Measurements from ENCODE around the gene RHBDL2.

GRCh38 chr1:38962560-38962959 lies 20.9 kb upstream of the RHBDL2 start:
- TF ChIP-seq CTCF (IDR thresholded peaks at IDR 0.05), result no peak
- no peak for TF ChIP-seq POLR2A (IDR thresholded peaks at IDR 0.05)
